Stimulated activated CD8-positive, alpha-beta memory T cell treated with anti-CD3 and anti-CD28 coated beads, Interleukin-4, amount 100 ng/mL, for 1 hour (primary cell): Measurements from ENCODE around the gene RAB8A.

Experiments used
- DNase-seq, 2 donors: peaks; one replicate each; pipeline ENCODE4 v3.0.0-alpha.2; 2020; ENCODE audit warnings: low read depth in 2 of 2, low spot score in 1 of 2

RAB8A gene

DNA sequence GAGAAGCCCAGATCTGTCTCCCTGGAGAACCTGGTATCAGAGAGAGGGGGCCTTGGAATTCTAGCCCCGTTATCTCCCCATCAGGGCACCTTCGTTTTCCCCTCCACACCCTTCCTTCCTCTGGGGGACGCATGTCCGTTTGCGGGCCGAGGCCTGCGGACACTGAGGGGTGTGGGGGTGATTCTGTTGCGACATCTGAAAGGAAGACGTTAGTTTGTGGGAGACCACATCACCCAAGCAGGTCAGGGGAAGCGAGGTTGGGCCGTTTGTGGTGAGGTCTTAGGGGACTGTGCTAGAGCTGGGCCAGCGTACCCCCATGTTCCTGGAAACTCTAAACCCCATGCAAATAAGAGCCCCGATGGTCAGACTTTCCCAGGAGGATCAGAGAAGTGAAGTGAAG lies 28.1 kb downstream of the RAB8A start:
- no peak for DNase-seq

DNA sequence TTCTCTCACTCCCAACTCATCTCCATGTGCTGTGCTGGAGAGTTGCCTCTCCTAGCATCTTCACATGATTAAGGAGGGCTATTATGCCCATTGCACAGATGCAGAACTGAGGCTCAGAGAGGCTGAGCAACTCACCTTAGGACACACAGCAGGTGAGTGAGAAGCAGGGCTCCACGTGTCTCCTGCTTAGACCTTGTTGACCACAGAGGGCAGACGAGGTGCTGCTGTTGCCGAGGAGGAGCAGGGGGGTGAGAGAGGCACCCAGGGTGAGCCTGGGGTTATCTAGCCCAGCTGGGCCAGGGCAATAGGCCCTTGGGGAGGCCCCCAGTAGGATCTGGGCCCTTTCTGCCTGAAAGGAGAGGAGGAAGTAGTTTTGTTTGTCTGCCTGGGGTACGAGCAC lies 29.4 kb downstream of the RAB8A start:
- DNase-seq, result no peak

DNA sequence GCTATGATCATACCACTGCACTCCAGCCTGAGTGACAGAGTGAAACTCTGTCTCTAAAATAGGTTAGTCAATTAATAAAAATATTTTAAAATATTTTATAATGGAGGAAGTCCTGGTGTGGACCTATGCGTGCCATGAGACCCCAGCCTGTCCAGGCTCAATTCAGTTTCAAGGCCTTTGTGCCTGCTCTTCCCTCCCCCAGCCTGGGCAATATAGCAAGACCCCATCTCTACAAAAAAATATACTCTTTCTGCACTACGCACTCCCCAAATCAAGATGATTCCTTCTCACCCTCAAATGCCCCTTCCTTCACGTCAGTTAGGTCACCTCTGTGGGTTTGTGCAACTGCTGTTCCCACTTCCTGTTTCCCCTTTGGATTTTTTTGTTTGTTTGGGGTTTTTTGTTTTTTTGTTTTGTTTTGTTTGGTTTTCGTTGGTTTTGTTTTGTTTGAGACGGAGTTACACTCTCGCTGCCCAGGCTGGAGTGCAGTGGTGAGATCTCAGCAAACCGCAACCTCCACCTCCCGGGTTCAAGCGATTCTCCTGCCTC lies 30.4 kb downstream of the RAB8A start:
- no peak for DNase-seq

DNA sequence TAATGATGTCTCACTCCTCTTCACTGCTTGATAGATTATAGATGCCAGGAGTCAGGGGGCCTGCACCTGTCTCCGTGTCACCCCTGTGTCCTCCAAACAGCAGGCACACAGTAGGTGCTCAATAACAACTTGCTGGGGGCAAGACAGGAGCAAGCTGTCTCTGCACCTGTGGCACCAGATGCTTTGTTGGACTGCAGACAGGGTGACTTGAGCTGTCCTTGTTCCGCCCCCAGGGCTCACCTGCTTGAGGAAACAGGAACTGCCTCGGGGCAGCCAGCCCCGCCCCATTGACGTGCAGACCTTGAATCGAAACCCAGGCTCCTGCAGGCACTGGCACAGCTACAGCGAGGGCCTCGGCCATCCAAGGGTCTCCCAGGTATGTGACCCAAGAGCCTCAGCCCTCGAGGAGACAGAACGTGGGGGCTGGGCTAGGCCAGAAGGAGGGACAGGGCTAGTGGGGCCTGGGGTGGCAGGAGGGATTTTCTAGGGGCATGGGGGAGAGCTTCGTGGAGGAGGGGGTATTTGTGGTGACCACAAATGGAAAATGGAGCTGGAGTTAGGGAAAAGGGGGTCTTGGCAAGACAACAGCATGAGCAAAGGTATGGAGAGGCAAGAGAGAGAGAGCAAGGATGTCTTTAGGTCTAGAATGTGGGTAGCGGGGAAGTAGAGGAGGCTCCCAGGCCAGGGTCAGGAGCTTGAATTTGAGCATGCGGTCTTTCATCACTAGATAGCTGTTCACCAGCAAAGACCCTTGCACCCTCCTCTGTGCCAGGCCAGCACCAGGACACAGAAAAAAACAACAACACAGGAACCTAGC lies 31.9 kb downstream of the RAB8A start, which contains the start of gene HSH2D:
Gene HSH2D (plus strand): TSS at position 287 of the 817 bp plus-strand sequence. CDS start 5,066 bp downstream, outside the sequence.
- peak; percentile 44 to 71 for DNase-seq

DNA sequence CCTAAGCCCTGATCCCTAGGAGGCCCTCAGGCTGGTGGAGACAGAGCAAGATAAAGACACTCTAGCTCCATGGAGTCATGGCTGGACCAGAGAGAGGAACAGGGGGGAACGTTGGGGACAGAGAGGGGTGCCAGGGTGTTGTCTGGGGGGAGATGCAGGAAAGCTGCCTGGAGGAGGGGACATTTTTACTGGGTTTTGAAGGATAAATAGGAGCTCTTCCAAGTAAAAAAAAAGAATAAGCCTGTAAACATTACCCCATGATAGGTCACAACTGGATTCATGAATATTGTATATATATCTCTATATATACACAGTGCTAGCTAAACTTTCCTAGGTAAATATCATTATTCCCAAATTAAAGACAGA lies 32.5 kb downstream of the RAB8A start:
- no peak for DNase-seq

DNA sequence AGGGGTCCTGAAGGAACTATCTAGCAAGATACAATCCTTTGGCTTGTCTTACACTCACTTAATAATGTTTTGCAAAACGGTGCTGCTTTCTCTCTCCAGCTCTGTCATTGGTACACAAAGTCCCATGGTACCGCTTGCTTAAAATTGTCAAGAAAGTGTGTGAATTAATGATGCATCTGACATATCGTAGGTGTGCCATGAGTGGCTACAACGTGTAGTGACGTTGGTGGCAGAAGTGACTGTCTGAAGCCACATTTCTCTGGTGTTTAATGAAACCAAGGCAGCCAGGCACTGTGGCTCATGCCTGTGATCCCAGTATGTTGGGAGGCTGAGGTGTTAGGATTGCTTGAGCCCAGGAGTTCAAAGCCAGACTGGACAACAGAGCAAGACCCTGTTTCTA lies 34.4 kb downstream of the RAB8A start:
- no peak for DNase-seq

DNA sequence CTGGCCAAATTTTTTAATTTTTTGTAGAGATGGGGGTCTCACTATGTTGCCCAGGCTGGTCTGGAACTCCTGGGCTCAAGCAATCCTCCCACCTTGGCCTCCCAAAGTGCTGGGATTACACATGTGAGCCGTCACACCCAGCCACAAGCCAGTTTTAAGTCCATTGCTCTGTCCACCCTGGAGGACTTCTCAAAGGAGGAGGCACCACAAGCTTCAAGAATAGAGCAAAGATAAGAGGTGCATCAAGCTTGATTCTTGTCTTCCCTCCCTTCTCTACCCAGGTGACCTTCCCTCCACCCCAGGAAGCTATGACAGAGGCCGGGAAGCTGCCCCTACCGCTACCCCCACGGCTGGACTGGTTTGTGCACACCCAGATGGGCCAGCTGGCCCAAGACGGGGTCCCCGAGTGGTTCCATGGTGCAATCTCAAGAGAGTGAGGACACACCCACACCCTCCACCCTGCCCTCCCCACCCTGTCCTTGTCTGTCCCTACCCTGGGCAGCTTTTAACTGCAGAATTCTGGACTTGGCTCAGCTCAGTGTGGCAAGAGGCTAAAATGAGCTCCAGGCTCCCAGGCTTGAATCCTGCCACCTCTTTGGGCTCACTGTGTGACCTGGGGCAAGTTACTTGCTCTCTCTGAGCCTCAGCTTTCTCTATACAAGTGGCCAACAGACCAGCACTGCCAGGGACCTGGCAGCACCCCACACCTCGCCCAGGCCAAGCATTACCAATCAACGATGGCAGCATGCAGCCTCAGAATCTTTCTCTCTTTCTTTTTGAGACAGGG lies 36.9 kb downstream of the RAB8A start:
- no peak for DNase-seq

DNA sequence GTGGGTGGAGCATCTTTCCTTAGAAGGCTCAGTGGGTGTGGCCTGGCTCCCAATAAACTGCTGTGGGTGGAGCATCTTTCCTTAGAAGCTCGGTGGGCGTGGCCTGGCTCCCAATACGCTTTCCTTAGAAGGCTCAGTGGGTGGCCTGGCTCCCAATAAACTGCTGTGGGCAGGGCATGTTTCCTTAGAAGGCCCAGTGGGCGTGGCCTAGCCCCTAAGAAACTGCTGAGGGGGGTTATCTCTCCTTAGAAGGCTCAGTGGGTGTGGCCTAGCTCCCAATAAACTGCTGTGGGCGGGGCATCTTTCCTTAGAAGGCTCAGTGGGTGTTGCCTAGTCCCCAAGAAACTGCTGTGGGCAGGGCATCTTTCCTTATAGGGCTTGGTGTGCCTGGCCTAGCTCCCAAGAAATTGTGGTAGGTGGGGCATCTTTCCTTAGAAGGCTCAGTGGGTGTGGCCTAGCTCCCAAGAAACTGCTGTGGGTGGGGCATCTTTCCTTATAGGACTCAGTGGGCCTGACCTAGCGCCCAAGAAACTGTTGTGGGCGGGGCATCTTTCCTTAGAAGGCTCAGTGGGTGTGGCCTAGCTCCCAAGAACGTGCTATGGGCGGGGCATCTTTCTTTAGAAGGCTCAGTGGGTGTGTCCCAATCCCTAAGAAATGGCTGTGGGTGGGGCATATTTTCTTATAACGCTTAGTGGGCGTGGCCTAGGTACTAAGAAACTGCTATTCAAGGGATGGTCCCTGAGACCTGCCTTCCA lies 42.1 kb downstream of the RAB8A start:
- no peak for DNase-seq

DNA sequence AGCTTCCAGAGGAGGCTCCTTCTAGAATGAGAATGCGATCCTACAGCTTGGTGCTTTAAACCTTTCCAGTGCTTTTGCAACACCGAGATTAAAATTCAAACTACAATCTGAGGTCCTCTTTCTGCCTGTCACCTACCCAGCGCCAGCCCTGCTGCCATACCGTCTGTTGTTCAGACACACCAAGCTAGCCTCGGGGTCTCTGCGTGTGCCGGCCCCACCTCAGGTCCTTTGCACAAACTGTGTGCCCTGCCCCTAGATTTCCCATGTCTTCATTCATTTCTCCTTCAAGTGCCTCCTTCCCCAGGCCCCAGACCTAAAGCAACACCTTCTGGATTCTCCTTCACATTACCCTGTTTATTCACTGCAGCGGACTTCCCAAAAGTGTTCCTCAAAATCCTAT lies 42.9 kb downstream of the RAB8A start:
- DNase-seq, result no peak

DNA sequence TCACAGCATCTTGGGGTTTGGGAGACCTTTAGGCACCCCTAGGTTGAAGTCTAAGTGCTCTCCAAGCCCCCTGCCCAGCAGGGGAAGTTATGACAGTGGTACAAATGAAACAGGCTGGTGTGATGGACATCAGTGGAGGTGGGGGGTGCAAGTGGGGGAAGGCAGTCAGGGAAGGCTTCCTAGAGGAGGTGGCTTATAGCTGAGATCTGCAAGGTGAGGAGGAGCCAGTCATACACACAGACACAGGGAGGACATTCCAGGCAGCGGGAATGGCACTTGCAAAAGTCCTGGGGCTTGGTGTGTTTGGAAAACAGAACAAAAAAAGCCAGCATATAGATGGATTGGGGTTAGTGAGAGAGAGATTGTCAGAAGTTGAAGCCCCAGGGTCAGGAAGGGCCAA lies 43.4 kb downstream of the RAB8A start:
- DNase-seq, result no peak

DNA sequence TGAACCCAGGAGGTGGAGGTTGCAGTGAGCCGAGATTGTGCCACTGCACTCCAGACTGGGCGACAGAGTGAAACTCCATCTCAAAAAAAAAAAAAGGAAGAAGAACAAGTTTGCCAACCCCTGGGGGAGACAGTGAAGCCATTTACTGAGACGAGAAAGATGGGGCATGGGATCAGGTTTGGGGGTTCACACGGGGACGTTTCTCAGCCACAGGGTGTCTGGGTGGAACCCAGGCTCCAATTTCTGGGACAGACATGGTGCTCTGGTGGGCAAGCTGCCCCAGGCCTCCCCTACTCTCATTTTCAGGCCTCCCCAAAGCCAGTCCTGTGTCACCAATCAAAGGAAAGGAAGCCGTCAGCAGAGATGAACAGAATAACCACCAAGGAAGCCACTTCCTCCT lies 45.2 kb downstream of the RAB8A start:
- DNase-seq, result no peak

DNA sequence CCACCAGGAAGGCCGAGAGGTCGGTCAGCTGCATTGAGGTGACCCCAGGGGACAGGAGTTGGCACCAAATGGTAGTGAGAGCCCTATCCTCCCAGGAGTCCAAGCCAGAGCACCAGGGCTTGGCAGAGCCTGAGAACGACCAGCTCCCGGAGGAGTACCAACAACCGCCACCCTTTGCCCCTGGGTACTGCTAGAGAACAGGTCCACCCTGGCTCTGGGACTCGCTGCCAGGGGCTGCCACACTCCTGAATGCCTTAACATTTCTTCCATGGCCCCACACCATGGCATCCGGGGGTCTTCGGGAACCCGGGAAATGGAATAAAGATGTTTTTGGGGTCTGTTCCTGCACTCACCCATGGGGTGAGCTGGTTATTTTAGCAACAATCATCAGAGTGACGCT lies 45.9 kb downstream of the RAB8A start:
- DNase-seq, result no peak

DNA sequence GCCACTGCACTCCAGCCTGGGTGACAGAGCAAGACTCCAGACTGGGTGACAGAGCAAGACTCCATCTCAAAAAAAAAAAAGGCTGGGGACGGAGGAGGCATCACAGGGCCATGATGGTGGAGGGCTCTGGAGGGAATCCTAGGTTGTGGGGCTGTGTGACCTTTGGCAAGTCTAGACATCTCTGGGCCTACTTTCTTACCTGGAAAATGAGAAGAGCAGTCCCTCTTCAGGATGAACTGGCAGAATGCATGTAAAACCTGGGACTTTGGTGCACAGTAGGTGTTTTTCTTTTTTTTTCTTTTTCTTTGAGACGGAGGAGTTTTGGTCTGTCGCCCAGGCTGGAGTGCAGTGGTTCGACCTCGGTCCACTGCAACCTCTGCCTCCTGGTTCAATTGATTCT lies 48.0 kb downstream of the RAB8A start:
- DNase-seq, result no peak

DNA sequence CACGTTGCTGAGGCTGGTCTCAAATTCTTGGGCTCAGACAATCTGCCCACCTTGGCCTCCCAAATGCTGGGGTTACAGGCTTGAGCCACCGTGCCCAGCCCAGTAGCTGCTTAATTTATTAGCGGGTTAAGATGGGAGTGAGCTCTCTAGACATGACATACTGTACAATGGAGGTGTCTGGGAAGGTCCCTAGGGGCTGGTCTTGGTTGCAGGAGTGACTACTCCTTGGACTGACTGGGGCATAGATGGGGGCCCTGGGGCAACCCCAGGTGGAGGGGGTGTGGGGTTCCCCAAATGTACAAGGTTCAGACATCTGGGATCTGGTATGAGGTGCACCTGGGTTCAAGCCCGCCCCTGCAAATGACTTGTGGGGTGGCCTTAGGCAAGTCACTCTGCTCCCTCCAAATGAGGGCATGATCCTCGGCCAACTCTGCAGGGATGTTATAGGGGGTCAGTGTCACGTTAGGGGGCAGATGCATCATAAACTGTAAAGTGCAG lies 48.8 kb downstream of the RAB8A start:
- DNase-seq, result no peak

DNA sequence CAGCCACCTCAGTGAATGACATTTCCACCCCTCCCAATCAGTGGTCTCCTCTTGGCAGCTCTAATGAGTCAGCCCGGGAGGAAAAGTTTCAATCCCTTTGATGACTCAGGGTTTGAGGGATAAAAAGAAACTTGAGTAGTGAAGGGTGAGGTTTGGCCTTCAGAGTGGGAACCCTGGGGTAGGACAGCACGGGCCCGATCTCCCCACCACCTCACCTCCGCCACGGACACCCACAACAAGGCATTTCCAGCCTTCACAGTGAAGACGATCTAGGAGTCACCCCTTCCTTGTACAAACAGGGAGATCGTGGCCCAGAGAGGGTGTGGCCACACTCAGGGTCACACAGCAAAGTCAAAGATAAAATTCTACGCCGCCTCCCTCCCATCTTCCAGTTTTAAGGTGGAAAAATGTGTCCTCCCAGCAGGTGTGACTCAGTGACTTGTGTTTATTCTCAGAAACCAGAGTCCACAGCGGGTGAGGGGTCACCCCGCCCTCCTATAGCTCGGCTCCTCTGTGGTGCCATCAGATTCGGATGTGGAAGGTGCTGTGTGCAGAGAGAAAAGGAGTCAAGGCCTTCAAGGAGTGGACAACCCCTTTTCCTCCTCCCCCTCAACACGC lies 49.4 kb downstream of the RAB8A start:
- no peak for DNase-seq

DNA sequence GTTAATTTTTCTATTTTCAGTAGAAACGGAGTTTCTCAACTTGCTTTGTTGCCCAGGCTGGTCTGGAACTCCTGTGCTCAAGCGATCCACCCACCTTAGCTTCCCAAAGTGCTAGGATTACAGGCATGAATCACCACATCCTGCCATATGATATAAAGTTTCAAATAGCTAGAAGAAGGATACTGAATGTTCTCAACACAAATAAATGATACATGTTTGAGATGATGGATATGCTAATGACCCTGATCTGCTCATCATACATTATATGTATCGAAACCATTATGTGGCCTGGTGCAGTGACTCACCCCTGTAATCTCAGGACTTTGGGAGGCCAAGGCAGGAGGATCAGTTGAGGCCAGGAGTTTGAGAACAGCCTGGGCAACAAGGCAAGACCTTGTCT lies 50.2 kb downstream of the RAB8A start:
- no peak for DNase-seq

DNA sequence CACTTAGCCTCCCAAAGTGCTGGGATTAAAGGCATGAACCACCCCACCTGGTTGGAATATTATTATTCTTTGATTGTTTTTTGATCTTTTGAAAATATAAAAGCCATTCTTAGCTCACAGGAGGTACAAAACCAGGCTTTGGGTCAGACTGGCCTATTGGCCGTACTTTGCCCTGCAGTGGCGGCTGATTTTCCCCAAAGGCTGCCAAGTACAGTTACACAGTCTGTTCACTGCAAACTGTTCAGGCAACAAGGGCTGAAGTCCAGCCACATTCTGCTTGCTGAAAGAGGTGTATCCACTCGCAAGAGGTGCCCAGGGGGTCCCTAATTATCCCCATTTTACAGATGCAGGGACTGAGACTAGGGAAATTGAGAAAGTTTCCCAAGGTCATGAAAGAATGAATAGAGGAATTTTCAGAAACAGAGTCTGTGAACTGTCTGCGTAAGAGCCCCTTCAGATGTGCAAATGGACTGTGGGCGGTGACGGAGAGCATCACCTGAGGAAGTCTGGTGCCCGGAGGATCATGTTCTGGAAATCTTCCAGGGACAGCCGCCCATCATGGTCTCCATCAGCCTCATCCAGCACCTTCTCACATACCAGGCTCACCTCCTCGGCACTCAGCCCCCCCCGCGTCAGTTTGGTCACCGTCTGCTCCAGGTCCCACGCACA lies 52.7 kb downstream of the RAB8A start:
- DNase-seq, result no peak

DNA sequence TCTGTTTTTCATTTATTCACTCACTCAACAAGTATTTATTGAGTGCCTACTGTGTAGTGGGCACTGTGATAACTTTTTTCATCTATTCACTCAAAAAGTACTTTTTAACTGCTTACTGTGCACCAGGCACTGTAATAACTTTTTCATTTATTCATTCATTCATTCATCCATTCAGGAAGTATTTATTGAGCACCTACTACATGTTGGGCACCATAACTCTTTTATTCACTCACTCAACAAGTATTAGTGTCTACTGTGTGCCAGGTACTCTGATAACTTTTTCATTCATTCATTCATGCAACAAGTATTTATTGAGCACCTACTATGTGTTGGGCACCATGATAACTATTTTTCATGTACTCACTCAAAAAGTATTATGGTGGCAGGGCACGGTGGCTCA lies 54.7 kb downstream of the RAB8A start:
- no peak for DNase-seq

DNA sequence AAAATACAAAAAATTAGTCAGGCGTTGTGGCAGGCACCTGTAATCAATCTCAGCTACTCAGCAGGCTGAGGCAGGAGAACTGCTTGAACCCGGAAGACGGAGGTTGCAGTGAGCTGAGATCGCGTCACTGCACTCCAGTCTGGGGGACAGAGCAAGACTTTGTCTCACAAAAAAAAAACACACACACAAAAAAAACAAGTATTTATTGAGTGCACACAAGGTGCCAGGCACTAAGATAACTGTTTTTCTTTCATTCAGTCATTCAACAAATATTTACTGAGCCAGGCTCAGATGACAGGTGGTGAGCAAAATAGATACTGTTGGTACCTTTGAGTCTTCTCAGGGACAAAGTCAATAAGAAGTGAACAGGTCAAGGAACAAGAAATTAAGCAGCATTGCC lies 55.4 kb downstream of the RAB8A start:
- no peak for DNase-seq

DNA sequence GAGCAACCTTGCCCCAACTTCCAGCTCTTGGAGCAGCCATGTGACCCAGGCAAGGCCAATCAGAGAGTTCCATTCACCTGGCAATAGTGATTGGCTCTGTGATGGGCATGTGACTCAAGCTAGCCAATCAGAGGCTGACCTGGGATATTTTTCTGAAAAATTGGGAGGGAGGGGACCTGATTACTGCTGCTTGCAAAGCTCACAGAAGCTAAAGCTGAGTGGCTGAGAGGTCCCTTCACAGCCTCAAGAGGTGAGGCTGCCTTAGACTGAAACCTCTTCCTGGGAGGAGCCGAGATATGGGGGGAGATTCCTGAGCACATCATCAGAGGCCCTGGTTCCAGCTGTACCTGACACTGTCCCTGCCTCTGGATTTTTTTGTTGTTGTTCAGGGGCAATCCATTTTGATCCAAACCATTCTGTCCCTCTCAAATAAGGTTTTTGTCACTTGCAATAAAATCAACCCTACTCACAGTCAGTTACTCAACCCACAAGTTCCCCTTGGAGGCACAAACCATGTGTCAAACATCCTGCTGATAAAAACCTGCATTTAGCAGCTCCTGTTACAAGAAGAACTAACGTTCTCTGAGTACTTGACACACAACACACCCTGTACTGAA lies 56.9 kb downstream of the RAB8A start:
- DNase-seq, result no peak
